Heart left ventricle (tissue), 16 donors: Measurements from ENCODE around the gene ZNF705A. TPM values are rescaled to one million over a fixed set of nuclear protein-coding genes. Genes with fewer than 3 reads are reported as not detected.
"Not testable (repeated sequence)": the region's sequence is repeated elsewhere in the genome, so short reads cannot be mapped to it uniquely, and the experiment has no call there.

Source experiments
- ATAC-seq, 4 donors: fragments of 200-7000 bp; cut with Tn5 transposase; one replicate each; pipeline ENCODE4 v1.9.1; 2020 to 2022; ENCODE audit warnings: moderate library complexity in 4 of 4, mild to moderate bottlenecking in 3 of 4, moderate number of reproducible peaks in 1 of 4
- DNase-seq, 5 donors: peaks; one replicate each; pipeline ENCODE4 v3.0.0-alpha.2; 2020
- H3K27ac ChIP-seq, 12 donors: fragments of 200-600 bp; sonication (generic) in 4 of 12; one replicate each; pipeline versions ENCODE4 v1.5.0 to v1.8.0; 2016 to 2022; ENCODE audit warnings: mild to moderate bottlenecking in 2 of 12
- H3K27me3 ChIP-seq, 9 donors: fragments of 200-600 bp; sonication (generic) in 2 of 9; one replicate each; pipeline versions ENCODE4 v1.5.1 to v1.8.0; 2016 to 2022; ENCODE audit warnings: mild to moderate bottlenecking in 3 of 9
- H3K36me3 ChIP-seq, 9 donors: fragments of 200-600 bp; sonication (generic) in 2 of 9; one replicate each; pipeline versions ENCODE4 v1.5.0 to v1.8.0; 2018 to 2022; ENCODE audit warnings: mild to moderate bottlenecking in 2 of 9
- H3K4me1 ChIP-seq, 12 donors: fragments of 200-600 bp; sonication (generic) in 4 of 12; one replicate each; pipeline versions ENCODE4 v1.5.0 to v1.8.0; 2016 to 2022; ENCODE audit warnings: mild to moderate bottlenecking in 3 of 12
- H3K4me3 ChIP-seq, 12 donors: fragments of 200-600 bp; sonication (generic) in 4 of 12; one replicate each; pipeline versions ENCODE4 v1.5.0 to v1.8.0; 2017 to 2022; ENCODE audit warnings: mild to moderate bottlenecking in 9 of 12, moderate library complexity in 4 of 12
- H3K9me3 ChIP-seq, 12 donors: fragments of 200-600 bp; sonication (generic) in 4 of 12; one replicate each; pipeline versions ENCODE4 v1.5.0 to v1.8.0; 2016 to 2022; ENCODE audit warnings: mild to moderate bottlenecking in 1 of 12
- WGBS, 4 donors: extraction: QIAGEN DNeasy Blood & Tissue Kit in 2 of 4; methylation state at CpG; one replicate each; pipeline versions ENCODE4 v1.1.5 to v1.1.7; 2013 to 2018; 5-methylcytosine and 5-hydroxymethylcytosine counted together
- intact Hi-C, 10 donors: fragments of 100-400 bp; cut with DNase I; formaldehyde crosslinking; loops; one replicate each; pipeline versions ENCODE4 v1.11.1 to v1.14.2; 2022
- polyA plus RNA-seq, 2 donors: library from polyadenylated mRNA; stranded (reverse); fragments of 200-250 nt; gene quantifications; one replicate each; pipeline ENCODE4 v1.2.3, GENCODE V29; 2013
- total RNA-seq, 9 donors: library from RNA; depleted of rRNA in 2 of 9; stranded (reverse); fragments of >200 nt in 2 of 9; fragmentation: NEBNext Ultra II Directional in 3 of 9; extraction: Animal tissue kit (Norgen Biotek cat#: 25700) in 3 of 9; gene quantifications; one replicate each; pipeline versions ENCODE4 v1.1.0 to v1.2.4, GENCODE V29; 2016 to 2023
- donor health status: ischemic (EF 13 %, LVEDD 7.1; RV severe dilation, severe dysfunction).
- donor health status: healthy with polysubstance abuse.
- donor health status: DM: no; HTN: yes; CAD: no.
- donor health status: DM: no; HTN: no; CAD: no.
- donor health status: ischemic (EF 25% LVEDD 6.9; RV normal size, moderate dysfunction).
- donor health status: ischemic (EF 25% LVEDD 5.7; RV mildly dilated, moderate dysfunction).
- donor health status: healthy.
- donor health status: DM: yes; HTN: yes; CAD: no.
- donor health status: ischemic (EF 35%, LVEDD 5.7; RV mildly dilated, moderate dysfunction).
- donor health status: nonischemic (EF 11% LVEDD 7.7; RV severe dilation, severe dysfunction).
- donor health status: DM: yes; HTN: yes; CAD: no.
- donor health status: PGD.
- donor health status: ischemic (EF 29% LVEDD 5.4; RV normal size, mild dysfunction).
- donor health status: nonischemic (EF 23%, LVEDD 6.1; RV moderate dilation, normal function).

ZNF705A gene
- total and polyA plus RNA-seq, 11 donors, result 0.23 TPM; not detected in 10

DNA sequence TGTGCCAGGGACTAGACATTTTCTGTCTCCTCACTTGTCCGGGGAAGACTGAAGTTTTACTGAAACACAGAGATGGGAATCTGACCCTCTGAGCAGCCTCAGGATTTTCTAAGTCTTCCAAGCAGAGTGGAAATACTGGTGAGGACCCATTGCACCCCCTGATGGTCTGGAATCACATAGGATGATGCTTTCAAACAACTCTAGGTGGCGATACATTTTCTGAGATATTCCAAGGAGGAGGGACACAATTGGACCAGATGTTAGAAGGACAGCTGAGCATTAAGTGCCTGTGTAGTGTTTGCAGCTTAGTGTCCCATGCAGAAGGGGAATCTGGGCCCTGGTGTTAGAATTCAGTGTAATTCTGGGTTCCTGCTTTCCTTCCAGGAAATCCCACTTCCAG, 31.3 kb downstream of the ZNF705A start:
- not testable (repeated sequence) for DNase-seq, H3K4me1 ChIP-seq, H3K27me3 ChIP-seq, H3K9me3 ChIP-seq, H3K4me3 ChIP-seq, H3K36me3 ChIP-seq, H3K27ac ChIP-seq, ATAC-seq
- 74 to 100% (median 83%) methylated on average over 1 to 2 of the region's 2 CpGs for WGBS, 4 donors
- intact Hi-C loops, result loop anchor here in 2 of 10 donors (10.0 kb wide), 2 partner anchors 47 to 73 kb away; no protein-coding TSS in a partner anchor

DNA sequence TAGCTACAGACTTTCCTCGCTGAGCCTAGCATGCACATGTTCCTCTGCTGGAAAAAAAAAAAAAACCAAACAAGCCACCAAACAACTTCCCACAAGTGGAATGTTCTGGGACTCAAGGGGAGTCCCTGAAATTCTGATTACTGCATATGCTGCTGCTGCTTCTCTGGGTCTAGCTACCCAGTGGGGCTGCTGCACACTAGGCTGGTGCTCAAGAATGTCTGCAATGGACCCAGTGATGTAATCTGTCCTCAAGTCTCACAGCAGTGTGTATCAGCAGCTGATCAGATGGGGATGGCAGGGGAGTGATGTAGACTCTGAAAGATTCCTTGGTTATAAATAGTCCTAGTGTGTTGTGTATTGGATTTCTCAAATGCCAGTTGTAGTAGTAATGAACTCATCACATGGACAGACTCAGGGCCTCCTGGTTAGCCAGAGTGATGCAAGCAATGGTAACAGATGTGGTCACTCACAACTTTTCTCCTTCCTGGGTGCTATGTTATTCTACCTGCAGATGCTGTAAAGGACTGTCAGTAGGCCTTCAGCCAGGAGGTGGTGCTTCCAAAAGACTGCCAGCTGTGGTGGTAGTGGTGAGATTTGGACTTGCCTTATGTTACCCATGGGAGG, 41.0 kb downstream of the ZNF705A start:
- H3K9me3 ChIP-seq, H3K4me3 ChIP-seq, intact Hi-C loops, ATAC-seq, H3K27ac ChIP-seq, H3K27me3 ChIP-seq, DNase-seq, H3K4me1 ChIP-seq: not testable (repeated sequence)
- peaks cover 0 to 16% (median 0%) of the 10 kb centered on the region in 9 donors for H3K36me3 ChIP-seq
- 89 to 100% (median 100%) methylated on average over 1 of the region's 1 CpG for WGBS, 4 donors

DNA sequence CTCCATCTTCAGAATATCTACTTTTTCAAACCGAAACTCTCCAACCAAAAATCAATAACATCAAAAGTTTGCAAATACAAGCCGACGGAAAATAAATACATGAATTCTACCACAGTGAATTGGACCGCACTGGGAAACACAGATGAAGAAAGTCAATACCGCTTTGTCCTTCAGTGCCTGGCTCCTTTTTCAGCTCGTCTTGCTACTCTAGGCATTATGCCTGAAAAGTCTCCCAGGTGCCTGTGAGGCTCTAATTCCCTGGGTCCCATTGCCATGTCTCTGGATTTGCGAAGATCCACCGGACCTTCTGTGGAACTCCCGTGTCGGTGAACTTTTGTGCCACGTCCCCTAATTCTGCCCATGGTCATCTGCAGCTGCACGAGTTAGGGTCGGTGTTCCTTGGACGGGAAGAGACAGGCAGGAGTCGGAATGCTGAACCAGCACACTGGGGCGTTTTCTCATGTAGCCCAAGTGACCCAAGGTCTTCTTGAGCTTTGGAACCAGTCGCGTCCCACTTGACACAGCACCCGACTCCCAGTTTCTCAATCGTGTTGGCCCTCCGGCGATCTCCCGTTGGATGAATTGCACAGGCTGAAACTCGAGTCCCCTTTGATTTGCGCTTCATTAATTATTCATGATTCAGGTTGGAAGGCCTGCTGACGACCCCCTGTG, 62.0 kb downstream of the ZNF705A start:
- H3K4me1 ChIP-seq, DNase-seq, ATAC-seq, H3K36me3 ChIP-seq, H3K27me3 ChIP-seq, intact Hi-C loops, H3K4me3 ChIP-seq, H3K27ac ChIP-seq, H3K9me3 ChIP-seq: not testable (repeated sequence)
- 79 to 90% (median 82%) methylated on average over 26 of the region's 26 CpGs for WGBS, 4 donors

DNA sequence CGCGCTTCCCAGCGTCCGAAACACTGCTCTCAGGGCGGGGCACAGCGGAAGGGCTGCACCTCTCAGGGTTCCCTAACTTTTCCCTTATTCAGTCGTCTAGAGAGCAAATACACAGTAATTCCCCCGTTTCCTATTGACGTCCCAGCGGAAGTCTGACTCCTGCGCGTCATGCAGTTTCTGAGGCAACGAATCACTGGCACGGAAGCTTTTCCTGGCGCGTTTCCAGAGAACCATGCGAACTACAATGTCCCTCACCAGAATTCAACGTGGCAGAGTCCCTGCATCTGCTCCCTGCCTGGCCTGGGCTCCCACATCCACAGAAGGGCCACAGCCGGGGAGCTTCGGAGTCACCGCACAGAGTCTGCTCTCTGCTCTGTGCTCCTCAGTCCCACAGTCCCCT, 64.6 kb downstream of the ZNF705A start:
- H3K36me3 ChIP-seq, H3K4me1 ChIP-seq, intact Hi-C loops, ATAC-seq, H3K27me3 ChIP-seq, H3K9me3 ChIP-seq: not testable (repeated sequence)
- H3K4me3 ChIP-seq, result peak overlapping the region in 1 of 12 donors; percentile 22
- DNase-seq, result peak in 4 of 5 donors; percentile 43 to 81 (median 55)
- H3K27ac ChIP-seq, result peak overlapping the region in 2 of 12 donors; percentile 57 to 64
- 73 to 85% (median 77%) methylated on average over 21 of the region's 21 CpGs for WGBS, 4 donors

DNA sequence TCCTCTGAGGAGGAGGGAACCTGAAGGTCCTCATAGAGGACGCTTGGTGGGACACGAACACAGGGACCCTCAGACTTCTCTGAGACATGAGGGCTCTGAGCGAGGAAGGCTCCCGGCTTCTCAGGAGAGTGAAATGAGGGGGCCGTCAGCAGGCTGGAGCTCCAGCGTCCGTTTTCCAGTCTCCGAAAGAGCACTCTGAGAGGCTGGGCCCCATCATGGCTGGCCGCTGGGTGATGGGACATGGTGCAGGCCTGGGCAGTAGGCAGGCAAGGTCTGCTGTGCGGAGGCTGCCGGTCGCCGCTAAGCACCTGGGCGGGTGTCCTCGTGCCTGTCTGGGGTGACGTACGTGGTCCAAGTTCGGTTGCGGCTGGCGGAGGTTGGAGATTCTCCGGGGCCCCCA, 65.0 kb downstream of the ZNF705A start:
- H3K9me3 ChIP-seq, H3K27me3 ChIP-seq, H3K4me1 ChIP-seq, intact Hi-C loops, H3K4me3 ChIP-seq, ATAC-seq, DNase-seq, H3K36me3 ChIP-seq: not testable (repeated sequence)
- WGBS, 4 donors, result 88 to 94% (median 91%) methylated on average over 14 to 21 of the region's 21 CpGs
- H3K27ac ChIP-seq, result peak overlapping the region in 2 of 12 donors; percentile 57 to 64

DNA sequence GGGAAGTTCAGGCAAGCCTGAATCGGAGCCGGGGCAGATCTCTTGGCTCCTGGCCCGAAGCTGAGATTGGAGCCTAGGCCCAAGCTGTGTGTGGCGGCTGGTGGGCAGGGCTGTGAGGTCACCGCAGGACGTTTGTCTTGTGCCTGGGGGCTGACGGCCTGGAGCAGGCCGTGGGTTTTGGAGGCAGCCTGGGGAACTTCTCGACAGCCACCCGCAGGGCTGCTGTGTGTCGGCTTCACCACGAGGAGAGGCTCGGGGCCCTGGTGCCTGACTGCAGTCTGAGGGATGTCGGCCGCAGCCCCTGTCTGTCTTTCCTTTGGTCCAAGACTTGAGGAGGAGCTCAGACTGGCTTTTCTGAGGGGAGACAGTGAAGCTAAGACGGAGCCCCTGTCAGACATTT, 65.5 kb downstream of the ZNF705A start:
- ATAC-seq, H3K27ac ChIP-seq, H3K9me3 ChIP-seq, DNase-seq, intact Hi-C loops, H3K36me3 ChIP-seq, H3K4me3 ChIP-seq, H3K4me1 ChIP-seq, H3K27me3 ChIP-seq: not testable (repeated sequence)
- WGBS, 4 donors, result 87 to 94% (median 88%) methylated on average over 3 to 16 of the region's 16 CpGs

DNA sequence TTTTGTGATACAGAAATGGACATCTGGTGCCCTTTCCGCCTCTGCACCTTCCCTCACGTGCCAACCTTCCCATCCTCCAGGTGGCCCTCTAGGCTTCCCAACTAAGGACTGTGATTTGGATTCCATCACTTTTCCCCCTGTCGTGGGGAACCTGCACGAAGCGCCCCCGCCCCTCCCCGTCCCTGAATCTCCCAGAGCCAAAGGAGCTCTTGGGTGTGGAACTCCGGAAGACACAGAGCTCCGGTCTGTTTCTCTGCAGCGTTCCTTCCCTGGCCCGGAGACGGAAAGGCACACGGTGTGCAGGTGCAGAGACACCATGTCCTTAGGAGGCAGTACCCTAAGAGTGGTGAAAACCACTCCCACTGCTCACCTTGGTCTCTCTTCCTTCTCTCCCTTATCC, 66.8 kb downstream of the ZNF705A start:
- H3K9me3 ChIP-seq, intact Hi-C loops, DNase-seq, ATAC-seq, H3K4me3 ChIP-seq, H3K27ac ChIP-seq, H3K36me3 ChIP-seq: not testable (repeated sequence)
- WGBS, 4 donors, result 80 to 86% (median 85%) methylated on average over 13 of the region's 13 CpGs
- peaks cover 0 to 12% (median 0%) of the 10 kb centered on the region in 12 donors for H3K4me1 ChIP-seq
- H3K27me3 ChIP-seq, result peaks cover 0 to 14% (median 0%) of the 10 kb centered on the region in 9 donors

DNA sequence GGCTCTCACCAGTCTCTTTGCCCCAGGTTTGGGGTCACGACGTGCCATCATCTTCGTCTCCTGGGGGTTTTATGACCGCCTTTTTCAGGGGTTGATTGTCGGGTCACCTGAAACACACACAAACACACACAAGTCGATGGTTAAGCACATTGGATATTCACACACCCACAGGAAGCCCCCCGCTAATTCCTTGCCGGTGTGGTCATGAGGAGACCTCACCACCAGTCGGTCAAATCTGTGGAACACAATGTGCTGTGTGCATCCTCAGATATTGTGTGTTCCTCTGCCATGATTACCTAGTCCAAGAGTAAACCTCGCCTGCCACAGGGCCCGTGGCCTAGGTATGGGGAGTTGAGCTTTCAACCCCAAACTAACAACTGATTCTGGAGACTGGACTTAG, 68.0 kb downstream of the ZNF705A start:
- DNase-seq, ATAC-seq, H3K9me3 ChIP-seq, H3K36me3 ChIP-seq, H3K27ac ChIP-seq, intact Hi-C loops, H3K4me3 ChIP-seq: not testable (repeated sequence)
- 91 to 97% (median 93%) methylated on average over 9 to 11 of the region's 11 CpGs for WGBS, 4 donors
- peaks cover 0 to 14% (median 0%) of the 10 kb centered on the region in 9 donors for H3K27me3 ChIP-seq
- H3K4me1 ChIP-seq, result peaks cover 0 to 12% (median 0%) of the 10 kb centered on the region in 12 donors
